GM12878 (cell line): ENCODE measurements around the gene DKC1. TPM values are rescaled to one million over a fixed set of nuclear protein-coding genes. Genes with fewer than 3 reads are reported as not detected.

ENCODE experiments used
- BCLAF1 ChIP-seq: fragments of 450-650 bp; IDR thresholded peaks from 2 replicates; pipeline ENCODE4 v1.6.1; 2017; ENCODE audit warnings: antibody characterized with exemption, mild to moderate bottlenecking, moderate library complexity
- CEBPZ ChIP-seq: fragments of 150-350 bp; IDR thresholded peaks from 2 replicates; pipeline ENCODE4 v1.6.1; 2016; ENCODE audit warnings: low read depth, low read length
- CTCF ChIP-seq, 3 experiments: IDR thresholded peaks in 2 of 3; conservative IDR thresholded peaks in 1 of 3; 2 replicates each; pipeline ENCODE4 v1.5.1; 2011; ENCODE audit warnings: low read depth in 3 of 3, low read length in 3 of 3, mild to moderate bottlenecking in 3 of 3, control low read depth in 2 of 3, moderate library complexity in 2 of 3, inconsistent platforms in 1 of 3, mixed read lengths in 1 of 3; ENCODE audit not compliant: control insufficient read depth in 2 of 3, insufficient read depth in 1 of 3; ENCODE audit errors: extremely low read depth in 1 of 3
- ZBED1 ChIP-seq: IDR thresholded peaks from 2 replicates; pipeline ENCODE4 v1.6.1; 2016; ENCODE audit warnings: borderline replicate concordance
- polyA plus RNA-seq, 11 experiments: library from polyadenylated mRNA; depleted of rRNA in 4 of 11; unstranded in 6 of 11; stranded (reverse) in 5 of 11; fragments of >200 nt; fragmentation: Nextera tagmentation in 4 of 11; fragmentation: Illumina TruSeq in 1 of 11; extraction: Ambion mirVana in 4 of 11; extraction: Trizol in 1 of 11; gene quantifications; 1 replicate in 1 of 11; 2 replicates in 10 of 11; pipeline versions ENCODE4 v1.2.1 to v1.2.3, GENCODE V29; 2011 to 2016; ENCODE audit warnings: inconsistent platforms in 2 of 11, missing spikeins in 2 of 11, low read depth in 1 of 11
- total RNA-seq, 4 experiments: library from RNA; depleted of rRNA in 3 of 4; stranded (reverse); fragments of >200 nt in 3 of 4; fragmentation: Illumina TruSeq in 1 of 4; extraction: Trizol in 1 of 4; gene quantifications; 2 replicates each; pipeline versions ENCODE4 v1.2.1 to v1.2.3, GENCODE V29; 2013 to 2021

DKC1 gene
- total and polyA plus RNA-seq, 10 of the 15 experiments (the other 5 are each of a cell fraction or from before 2014, with no cell fraction given): 70.1 to 159 (median 116) TPM

GRCh38 chrX:154748712-154749339 lies 13.8 kb upstream of the DKC1 start (continued):
- TF ChIP-seq BCLAF1: no peak
- TF ChIP-seq ZBED1: no peak
- no peak for TF ChIP-seq CEBPZ
- peak; percentile 74 to 75 (median 75) for TF ChIP-seq CTCF (IDR thresholded peaks at IDR 0.05 in 2 of 3, conservative IDR thresholded peaks at IDR 0.05 in 1 of 3; ENCODE audit: control insufficient read depth in 2 of 3, extremely low read depth in 1 of 3, insufficient read depth in 1 of 3, low read depth in 3 of 3, low read length in 3 of 3)
